Stimulated activated CD4-positive, alpha-beta T cell treated with anti-CD3 and anti-CD28 coated beads, Interleukin-15, amount 100 ng/mL, for 48 hours (primary cell): ENCODE data around the gene TPP1.

Source experiments
- DNase-seq, 2 donors: peaks; one replicate each; pipeline ENCODE4 v3.0.0-alpha.2; 2020; ENCODE audit warnings: low read depth in 2 of 2

The TPP1 gene

DNA sequence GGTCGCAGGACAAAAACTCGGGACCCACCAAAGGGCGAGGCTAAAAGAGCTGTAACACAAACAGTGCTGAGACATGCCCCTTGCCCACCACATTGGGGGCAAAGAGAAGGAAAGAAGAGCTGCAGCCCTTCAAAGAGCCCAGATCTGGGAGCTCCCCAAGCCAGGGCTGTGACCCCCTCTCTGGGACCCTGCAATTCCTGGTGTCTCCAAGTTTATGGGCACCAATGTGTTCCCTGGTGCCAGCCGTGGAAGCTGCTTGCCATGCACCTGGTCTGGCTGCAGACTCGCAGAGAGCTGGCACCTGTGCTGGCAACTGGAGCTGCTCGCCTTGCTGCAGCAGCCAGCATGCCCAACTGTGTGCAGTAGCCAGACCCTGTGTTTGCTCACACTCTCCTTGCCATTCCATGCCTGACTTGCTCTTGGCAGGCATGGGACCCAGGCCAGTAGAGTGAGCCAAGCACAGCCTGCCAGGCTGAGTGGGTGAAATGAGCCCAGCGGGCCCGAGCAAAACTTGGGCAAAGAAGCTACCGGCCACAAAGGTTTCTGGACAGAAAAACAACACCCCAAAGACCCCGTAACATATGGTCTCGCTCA lies 31.8 kb downstream of the TPP1 start:
- DNase-seq: no peak

DNA sequence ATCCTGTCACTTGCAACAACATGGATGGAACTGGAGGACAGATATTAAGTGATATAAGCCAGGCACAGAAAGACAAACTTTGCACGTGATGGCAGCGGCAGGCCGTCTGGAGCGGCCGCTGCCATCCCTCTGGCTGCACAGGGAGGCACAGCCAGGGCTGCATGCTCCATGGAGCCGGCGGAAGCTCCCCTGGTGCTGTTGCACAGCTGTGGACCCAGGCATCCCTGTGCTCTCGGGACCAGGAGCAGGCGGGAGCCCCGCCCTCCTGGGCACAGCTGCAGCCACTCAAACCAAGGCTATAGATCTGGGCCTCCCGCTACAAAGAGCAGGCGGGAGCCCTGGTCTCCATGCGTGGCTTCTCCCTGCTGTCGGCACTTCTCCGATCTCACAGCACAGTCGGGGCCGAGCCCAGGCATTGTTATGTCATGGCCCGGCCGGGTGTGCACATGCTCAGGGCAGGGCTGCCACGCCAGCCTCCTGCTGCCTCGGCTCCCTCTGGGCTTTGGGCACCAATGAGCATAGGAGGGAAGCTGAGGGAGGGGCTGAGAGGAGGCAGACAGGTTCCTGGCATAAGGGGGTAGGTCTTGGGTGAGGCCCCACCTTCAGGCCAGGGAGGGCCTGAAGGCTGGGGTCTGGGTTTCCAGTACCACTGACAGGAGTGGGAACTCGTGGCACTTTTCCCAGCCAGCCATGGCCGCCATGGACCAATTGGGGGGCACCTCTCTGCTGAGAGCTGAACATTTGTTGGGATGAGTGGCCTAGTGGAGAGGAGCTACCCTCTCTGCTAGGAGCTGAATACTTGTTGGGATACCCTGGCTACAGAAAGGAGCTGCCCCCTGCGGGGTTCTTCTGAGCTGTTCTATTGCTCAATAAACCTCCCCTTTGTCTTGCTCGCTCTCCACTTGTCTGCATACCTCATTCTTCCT lies 32.5 kb downstream of the TPP1 start:
- no peak for DNase-seq

DNA sequence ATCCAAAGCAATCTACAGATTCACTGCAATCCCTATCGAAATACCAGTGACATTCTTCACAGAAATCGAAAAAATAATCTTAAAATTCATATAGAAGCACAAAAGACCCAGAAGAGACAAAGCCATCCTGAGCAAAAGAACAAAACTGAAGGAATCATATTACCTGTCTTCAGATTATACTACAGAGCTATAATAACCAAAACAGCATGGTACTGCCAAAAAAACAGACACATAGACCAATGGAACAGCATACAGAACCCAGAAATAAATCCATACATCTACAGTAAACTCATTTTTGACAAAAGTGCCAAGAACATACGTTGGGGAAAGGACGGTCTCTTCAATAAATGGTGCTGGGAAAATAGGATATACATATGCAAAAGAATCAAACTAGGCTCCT lies 34.7 kb downstream of the TPP1 start:
- DNase-seq: no peak

DNA sequence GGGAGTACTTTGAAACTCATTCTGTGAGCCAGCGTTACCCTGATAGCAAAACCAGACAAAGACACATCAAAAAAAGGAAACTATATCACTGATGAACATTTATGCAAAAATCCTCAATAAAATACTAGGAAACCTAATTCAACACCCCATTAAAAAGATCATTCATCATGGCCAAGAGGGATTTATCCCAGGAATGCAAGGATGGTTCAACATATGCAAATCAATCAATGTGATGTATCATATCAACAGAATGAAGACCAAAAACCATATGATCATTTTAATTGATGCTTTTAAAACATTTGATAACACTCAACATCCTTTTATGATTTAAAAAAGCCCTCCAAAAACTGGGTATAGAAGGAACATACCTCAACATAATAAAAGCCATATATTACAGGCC lies 35.6 kb downstream of the TPP1 start:
- no peak for DNase-seq

DNA sequence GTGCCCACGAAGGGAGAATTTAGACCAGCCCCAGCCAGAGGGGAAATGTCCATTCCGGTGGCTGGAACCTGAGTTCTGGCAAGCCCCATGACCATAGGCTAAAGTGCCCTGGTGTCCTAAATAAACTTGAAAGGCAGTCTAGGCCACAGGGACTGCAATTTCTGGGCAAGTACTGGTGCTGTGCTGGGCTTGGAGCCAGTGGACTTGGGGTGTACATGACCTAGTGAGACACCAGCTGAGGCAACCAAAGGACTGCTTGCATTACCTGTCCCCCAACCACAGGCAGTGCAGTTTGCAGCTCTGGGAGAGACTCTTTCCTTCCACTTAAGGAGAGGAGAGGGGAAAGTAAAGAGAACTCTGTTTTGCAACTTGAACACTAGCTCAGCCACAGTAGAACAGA lies 39.5 kb downstream of the TPP1 start:
- DNase-seq: no peak

DNA sequence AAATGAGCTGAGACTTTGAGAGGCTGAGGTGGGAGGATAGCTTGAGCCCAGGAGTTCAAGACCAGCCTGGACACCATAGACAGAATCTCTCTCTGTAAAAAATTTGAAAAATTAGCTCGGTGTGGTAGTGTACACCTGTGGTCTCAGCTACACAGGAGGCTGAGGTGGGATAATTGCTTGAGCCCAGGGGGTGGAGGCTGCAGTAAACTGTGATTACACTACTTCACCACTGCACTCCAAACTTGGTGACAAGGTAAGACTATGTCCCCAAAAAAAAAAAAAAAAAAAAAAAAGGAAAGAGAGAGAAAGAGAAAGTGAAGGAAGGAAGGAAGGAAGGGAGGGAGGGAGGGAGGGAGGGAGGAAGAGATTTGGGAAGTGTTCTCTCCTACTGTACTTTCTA lies 41.1 kb downstream of the TPP1 start:
- DNase-seq: no peak

DNA sequence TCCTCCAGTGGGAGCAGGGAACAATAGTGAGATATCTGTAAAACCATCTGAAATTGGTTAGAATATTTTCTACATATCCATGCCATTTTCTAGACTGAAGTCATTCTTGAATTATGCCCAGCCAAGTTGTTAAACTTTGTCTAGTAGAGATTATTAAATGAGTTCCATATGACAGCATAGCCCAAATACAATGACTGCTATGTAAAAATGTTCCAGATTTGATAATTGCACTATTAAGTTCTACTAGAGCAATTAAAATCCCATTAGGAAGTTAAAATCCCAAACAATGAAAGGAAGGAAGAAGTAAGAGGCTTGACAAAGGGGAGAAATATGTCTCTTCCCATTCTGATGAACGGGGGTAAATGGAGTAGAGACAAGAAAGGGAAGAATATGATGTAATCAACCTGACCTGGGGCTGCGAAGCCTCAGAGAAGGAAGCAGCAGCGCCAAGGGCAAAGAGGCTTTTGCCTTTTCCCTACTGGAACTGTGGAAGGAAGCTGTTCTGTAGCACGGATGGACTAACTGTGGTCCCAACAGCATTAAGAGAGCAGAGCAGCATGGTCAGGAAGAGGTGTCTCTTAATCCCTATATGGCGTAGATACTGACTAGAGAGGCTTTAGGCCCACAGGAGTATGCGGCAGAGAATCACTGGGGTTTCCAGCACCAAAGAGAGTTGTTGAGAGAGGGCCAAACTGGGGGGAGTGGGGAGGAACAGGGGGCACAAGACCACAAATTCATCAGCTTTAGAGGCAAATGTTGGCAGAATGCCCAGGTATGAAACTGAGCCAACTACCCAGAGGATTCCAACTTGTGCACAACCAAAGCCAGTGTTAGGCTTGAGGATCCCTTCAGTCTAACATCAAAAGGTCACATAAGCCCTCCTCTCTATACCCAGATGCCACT lies 42.5 kb downstream of the TPP1 start:
- no peak for DNase-seq

DNA sequence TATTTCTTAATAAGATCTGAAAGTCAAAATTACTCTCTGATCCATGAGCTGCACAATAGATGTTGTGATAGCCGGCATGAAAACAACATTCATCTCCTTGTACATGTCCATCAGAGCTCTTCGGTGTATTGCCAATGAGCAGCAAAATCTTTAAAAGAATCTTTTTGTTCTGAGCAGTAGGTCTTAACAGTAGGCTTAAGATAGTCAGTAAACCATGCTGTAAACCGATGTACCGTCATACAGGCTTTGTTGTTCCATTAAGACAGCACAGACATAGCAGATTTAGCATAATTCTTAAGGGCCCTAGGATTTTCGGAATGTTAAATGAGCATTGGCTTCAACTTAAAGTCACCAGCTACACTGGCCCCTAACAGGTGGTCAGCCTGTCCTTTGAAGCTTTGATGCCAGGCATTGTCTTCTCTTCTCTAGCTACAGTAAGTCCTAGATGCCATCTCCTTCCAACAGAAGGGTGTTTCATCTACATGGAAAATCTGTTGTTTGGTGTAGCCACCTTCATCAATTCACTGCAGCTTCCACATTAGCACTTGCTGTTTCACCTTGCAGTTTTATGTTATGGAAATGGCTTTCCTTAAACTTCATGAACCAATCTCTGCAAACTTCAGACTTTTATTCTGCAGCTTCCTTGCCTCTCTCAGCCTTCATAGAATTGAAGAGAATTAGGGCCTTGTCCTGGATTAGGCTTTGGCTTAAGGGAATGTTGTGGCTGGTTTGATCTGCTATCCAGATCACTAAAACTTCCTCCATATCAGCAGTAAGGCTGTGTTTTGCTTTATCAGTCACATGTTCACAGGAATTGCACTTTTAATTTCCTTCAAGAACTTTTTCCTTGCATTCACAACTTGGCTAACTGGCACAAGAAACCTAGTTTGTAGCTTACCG lies 44.2 kb downstream of the TPP1 start:
- DNase-seq: no peak

DNA sequence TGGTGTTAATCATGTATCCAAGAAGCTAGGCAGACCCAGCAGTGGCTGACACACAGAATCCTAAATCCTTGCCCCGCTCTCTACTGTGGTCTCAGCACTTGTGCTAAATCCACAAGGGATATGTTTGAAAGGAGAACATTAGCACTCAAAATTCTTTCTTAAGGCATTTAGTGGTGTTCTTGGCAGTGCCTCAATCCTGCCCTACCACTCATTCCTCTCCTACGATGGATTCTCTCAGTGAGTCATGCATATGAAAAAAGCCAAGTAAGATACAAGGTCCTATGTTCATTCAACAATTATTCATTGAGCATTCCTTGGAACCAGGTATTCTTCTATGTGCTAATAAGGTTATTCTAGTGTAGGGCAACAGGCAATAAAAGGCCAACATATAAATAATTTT lies 47.0 kb downstream of the TPP1 start:
- no peak for DNase-seq

DNA sequence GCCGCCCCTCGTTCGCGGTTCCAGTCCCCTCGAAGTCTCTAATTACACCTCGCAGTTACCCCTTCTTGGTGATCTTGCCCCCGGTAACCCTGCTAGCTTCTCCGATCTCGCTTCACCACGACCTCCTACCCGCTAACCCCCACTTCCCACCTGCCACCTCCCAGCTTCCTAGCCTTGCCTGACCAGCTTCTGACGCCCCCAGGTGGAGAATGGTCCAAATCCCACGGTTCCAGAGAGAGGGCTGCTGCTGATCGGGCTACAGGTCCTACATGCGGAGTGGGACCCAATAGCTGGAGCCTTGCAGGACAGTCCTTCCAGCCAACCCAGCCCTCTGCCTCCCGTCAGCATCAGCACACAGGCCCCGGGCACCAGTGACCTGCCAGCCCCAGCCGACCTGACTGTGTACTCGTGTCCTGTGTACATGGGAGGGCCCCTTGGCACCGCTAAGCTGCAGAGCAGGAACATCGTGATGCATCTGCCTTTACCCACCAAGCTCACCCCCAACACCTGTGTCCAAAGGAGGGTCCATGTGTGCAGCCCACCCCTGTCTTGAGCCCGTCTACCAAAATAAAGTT lies 47.7 kb downstream of the TPP1 start:
- no peak for DNase-seq

DNA sequence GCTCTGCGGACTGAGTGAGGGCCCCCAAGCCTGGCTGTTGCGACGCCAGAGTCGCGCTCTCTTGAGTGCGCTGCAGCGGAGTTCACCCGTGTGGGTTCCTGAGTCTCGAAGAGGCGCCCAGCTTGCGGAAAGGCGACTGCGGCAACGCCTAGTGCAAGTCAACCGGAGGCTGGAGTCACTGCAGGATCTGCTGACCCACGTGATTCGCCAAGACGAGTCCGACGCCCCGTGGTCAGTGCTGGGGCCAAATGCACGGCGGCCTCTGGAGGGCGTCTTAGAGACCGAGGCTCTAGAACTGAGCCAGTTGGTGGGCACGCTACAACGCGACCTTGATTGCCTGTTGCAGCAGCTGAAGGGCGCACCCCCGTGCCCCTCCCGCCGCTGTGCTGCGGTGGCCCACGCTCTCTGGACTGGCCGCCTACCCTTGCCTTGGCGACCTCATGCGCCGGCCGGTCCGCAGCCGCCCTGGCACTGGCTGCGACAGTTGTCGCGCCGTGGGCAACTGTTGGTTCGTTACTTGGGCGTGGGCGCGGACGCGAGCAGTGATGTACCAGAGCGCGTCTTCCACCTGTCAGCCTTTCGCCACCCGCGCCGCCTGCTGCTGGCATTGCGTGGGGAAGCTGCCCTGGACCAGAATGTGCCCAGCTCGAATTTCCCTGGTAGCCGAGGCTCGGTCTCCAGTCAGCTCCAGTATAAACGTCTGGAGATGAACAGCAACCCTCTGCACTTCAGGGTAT lies 48.4 kb downstream of the TPP1 start:
- DNase-seq: no peak

DNA sequence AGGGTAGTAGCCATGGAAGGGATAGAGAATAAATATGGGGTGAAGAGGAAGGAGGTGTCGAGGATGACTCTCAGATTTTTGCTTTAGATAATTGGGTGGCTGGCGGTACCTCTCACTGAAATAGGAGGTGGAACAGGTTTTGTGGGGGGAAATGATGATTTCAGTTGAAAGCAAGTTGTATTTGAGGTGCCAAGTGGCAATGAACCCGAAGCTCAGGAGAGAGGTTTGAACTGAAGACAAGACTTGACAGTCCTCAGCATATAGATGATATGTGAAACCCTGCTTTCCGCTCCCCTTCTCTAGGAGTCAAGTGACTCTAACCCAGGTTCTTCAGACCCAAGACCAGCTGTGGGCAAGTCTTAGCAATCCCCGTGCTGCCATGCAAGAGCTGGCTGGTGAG lies 49.5 kb downstream of the TPP1 start:
- no peak for DNase-seq

DNA sequence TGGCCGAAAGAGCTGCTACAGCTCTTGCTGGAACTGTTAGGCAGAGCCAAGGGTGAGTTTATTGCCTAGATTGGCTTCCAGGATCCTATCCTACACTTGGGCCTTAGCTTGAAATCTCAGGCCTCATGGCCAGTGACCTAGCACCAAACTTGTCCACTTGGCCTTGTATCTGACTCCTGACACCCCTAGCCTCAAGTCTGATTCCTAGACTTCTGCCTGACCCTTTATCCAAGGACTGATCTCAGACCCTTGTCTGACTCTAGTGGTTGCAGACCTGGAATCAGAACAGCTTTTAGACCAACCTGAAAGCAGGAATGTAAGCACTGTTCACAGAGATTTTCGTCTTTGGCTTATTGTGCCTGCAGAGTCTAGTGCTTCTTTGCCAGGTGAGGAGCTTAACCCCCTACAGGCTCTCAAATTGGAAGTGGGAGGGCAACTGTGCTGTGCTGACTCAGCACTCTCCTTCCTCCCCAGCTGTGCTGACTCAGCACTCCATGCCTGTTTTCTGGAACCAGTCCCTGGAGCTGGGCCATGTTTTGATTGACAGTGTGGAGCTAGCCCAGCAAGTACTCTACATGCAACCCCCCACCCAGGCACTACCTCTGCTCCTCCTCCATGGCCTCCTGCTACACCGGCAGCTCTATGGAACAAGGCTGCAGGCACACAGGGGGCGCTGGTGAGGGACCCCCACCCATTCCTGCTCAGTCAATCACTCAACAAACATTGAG lies 50.9 kb downstream of the TPP1 start:
- no peak for DNase-seq

DNA sequence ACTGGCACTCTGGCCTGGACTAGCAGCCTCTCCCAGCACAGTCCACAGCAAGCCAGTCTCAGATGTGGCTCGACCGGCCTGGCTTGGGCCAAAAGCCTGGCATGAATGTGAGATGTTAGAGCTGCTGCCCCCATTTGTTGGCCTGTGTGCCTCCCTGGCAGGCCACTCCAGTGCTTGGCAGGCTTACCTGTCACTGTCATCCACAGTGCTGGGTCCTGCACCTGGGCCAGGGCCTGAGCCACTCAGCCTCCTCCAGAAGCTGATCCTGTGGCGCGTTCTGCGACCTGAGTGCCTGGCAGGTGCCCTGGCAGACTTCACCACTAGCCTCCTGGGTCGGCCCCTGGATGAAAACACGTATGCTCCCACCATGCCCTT lies 51.9 kb downstream of the TPP1 start:
- DNase-seq: no peak

DNA sequence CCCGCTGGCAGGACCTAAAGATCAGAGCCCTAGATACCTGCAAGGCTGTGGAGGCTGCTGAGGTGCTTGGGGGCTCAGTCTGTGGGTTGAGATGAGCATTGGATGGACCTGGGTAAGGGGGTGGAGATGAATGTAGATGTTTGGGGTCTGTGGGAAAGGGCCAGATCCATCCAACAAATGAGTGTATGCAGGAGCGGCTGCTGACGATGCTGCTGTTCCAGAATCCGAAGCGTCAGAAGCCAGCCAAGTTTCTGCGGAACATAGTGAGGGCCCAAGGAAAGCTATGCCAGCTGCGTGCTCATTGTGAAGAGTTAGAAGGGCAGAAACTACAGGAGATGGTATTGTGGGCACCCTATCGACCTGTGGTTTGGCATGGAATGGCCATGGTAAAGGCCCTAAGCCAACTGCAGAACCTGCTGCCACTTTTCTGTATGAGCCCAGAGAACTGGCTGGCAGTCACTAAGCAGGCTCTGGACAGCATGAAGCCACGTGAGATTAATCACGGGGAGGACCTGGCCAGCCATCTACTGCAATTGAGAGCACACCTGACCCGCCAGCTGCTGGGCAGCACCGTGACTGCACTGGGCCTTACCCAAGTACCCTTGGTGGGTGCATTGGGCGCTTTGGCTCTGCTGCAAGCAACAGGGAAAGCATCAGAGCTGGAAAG lies 52.4 kb downstream of the TPP1 start:
- no peak for DNase-seq

DNA sequence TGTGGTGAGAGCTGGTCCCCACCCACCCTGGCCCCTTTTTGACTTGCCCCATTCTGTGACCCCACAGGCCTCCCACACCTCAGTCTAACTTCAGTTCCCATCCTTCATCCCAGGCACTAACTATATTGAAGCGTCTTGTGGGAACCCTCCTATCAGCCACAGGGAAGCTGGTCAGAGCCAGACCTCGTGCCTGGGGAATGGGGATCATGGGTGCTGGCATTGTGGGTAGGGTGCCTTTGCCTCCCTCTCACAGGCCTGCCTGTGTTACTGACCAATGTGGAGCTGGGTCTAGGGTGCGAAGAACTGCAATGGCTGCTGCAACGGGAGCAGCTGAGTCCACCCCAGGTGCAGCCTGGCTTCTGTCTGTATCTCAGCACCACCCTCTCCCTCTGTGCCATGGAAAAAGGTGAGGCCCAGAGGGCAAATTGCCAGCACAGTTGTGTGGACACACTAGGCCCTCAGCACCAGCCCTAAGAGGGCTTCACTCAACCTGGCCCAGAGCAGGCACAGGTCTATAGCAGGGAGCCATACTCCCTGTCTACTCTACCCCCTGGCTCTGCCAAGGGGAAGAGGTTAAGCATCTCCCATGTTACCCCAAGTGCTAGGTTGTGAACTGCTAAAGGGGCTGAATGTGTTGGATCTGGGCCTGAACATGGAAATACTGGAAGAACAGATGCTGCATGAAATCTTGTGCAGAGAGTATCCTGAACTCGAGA lies 53.1 kb downstream of the TPP1 start:
- no peak for DNase-seq

DNA sequence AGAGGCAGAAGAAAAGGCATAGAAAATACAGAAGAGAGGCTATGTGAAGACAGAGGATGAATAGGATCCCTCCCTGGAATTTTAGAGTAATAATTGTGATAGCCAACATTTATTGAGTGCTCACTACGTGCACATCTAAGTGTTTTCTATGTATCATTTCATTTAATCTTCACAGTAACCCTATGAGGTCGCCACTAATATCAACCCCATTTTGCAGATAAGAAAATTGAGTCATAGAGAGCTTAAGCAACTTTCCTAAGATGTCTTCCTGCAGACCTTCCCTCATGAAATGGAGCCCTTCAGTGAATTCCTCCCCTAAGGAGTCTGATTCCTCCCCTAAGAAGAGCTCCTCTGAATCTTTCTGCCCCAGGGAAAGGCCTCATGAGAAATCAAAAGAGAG lies 53.9 kb downstream of the TPP1 start:
- DNase-seq: no peak

DNA sequence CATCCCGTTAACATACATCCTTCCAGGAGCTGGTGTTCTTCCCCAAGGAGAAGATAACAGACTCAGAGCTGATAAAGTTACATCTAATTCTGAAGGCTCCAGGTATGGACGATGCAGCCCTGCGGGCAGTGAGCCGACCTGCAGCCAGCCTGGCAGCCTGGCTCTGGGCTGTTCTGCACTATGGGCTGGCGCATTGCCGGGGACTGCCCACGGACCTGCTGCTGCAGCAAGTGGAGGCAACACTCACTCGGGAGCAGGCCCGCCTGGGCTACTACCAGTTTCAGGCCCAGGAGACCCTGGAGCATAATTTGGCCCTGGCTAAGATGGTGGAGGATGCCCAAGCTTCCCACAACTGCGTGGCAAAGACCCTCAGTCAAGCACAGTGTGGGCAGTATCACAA lies 55.6 kb downstream of the TPP1 start:
- DNase-seq: no peak
